ENCODE data around the gene BCAS3.

Gene BCAS3

DNA sequence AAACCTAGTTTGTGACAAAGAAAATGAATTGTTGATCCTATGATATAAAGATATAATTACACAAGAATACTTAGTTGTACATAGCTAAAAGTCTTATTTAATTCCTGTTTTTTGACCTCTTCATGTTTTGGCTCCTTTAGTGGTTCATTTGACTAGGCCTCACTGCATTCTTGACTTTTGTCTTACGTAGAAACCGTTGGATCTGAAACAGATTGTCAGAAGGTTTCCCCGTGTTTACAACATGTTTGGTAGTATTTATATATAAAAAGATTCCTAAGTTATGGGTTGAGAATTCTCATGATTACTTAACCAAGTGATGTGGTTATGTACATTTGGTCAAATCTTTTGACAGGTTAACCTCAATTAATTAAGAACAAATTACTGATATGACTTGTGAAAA, 162.8 kb downstream of the BCAS3 start:
- no peak for DNase-seq (ENCODE audit: low read depth in 2 of 2)
- no peak overlapping the region for H3K4me3 ChIP-seq (replicated peaks in 1 of 2; ENCODE audit: low read depth in 2 of 2, low read length in 2 of 2)
- TF ChIP-seq, protein P1, sequence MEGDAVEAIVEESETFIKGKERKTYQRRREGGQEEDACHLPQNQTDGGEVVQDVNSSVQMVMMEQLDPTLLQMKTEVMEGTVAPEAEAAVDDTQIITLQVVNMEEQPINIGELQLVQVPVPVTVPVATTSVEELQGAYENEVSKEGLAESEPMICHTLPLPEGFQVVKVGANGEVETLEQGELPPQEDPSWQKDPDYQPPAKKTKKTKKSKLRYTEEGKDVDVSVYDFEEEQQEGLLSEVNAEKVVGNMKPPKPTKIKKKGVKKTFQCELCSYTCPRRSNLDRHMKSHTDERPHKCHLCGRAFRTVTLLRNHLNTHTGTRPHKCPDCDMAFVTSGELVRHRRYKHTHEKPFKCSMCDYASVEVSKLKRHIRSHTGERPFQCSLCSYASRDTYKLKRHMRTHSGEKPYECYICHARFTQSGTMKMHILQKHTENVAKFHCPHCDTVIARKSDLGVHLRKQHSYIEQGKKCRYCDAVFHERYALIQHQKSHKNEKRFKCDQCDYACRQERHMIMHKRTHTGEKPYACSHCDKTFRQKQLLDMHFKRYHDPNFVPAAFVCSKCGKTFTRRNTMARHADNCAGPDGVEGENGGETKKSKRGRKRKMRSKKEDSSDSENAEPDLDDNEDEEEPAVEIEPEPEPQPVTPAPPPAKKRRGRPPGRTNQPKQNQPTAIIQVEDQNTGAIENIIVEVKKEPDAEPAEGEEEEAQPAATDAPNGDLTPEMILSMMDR (IDR thresholded peaks at IDR 0.05; ENCODE audit: low read depth, low read length), result no peak

DNA sequence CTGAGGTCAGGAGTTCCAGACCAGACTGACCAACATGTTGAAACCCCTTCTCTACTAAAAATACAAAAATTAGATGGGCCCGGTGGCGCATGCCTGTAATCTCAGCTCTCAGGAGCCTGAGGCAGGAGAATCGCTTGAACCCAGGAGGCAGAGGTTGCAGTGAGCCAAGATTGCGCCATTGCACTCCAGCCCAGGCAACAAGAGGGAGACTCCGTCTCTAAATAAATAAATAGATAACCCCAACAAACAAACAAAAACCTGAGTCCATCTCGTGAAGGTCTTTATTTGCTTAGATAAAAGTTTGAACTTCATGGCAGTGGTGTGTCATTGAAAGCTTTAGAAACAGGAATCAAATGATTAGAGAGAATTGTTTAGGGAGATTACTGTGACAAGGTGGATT, 167.4 kb downstream of the BCAS3 start:
- DNase-seq (ENCODE audit: low read depth in 2 of 2), result no peak
- TF ChIP-seq, protein P1 (IDR thresholded peaks at IDR 0.05; ENCODE audit: low read depth, low read length), result no peak
- H3K4me3 ChIP-seq (replicated peaks in 1 of 2; ENCODE audit: low read depth in 2 of 2, low read length in 2 of 2), result no peak overlapping the region

DNA sequence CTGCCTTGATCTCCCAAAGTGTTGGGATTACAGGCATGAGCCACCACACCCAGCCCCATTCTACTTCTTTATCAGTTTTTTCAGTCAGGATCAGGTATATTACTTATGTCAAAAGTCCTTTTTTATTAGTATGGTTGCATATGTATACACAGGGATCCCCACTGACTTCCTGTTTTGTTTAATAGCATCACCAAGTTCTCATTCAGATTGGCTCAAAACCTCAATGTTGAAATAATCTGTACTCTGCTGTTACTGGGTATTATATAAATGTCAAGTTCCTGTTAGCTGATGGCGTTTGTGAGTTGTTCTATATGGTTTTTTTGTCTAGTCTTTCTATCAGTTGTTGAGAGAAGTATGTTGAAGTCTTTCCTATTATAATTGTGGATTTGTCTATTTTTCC, 168.5 kb downstream of the BCAS3 start:
- TF ChIP-seq, protein P1 (IDR thresholded peaks at IDR 0.05; ENCODE audit: low read depth, low read length), result no peak
- no peak for DNase-seq (ENCODE audit: low read depth in 2 of 2)

DNA sequence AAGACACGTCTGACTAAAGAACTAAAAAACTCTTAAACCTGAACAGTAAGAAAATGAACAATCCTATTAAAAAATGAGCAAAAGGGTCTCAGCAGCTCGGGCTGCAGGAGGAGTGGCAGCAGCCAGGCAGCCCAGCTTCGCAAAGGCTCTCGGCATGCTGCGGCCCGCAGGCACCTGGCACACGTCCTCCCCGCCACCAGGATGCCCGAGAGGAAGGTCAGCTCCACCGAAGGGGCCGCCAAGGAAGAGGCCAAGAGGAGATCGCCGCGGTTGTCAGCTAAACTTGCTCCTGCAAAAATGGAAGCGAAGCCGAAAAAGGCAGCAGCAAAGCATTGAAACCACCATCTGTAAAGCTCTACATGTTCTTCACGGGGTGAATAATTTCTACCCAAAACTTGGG, 173.5 kb downstream of the BCAS3 start:
- TF ChIP-seq, protein P1 (IDR thresholded peaks at IDR 0.05; ENCODE audit: low read depth, low read length), result no peak
- DNase-seq (ENCODE audit: low read depth in 2 of 2), result no peak
- H3K4me3 ChIP-seq (replicated peaks in 1 of 2; ENCODE audit: low read depth in 2 of 2, low read length in 2 of 2), result no peak overlapping the region

More for the DNA sequence above, 168.5 kb downstream of the BCAS3 start:
- H3K4me3 ChIP-seq (replicated peaks in 1 of 2; ENCODE audit: low read depth in 2 of 2, low read length in 2 of 2), result no peak overlapping the region

DNA sequence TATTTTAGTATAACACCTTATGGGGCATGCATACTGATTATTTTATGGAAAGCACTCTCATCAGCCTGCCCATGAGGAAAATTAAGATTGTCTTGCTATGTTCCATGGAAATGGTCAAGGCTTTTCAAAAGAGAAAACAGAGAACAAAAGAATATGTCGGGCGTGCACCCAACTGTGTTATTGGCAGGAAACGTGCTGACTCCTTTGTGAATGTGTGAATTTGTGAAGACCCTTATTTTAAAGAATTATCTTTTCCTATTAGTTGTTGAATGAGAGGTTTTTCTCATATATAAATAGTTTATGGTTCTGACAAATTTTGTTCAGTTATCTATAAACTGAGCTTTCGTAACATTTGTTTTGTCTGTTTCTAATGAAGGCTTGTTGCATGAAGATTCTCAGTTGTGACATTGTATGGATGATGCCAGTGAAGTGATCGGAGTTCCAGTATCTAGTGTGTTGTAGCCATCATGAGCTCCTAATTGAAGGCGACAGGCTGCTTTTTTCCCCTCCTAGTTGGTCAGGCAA, 180.0 kb downstream of the BCAS3 start:
- no peak overlapping the region for H3K4me3 ChIP-seq (replicated peaks in 1 of 2; ENCODE audit: low read depth in 2 of 2, low read length in 2 of 2)
- no peak for DNase-seq (ENCODE audit: low read depth in 2 of 2)
- TF ChIP-seq, protein P1 (IDR thresholded peaks at IDR 0.05; ENCODE audit: low read depth, low read length), result no peak

DNA sequence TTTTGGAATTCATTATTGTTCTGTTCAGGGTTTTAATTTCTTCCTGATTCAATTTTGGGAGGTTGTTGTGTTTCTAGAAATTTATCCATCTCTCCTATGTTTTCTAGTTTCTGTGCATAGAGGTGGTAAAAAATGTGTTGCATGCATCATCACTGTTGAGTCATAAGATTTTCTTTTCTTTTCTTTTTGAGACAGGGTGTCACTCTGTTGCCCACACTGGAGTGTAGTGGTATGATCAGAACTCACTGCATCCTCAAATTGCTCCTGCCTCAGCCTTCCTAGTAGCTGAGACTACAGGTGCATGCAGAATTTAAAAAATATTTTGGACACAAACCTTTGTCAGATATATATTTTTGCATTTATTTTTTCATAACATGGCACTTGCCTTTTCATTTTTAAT, 184.8 kb downstream of the BCAS3 start:
- no peak overlapping the region for H3K4me3 ChIP-seq (replicated peaks in 1 of 2; ENCODE audit: low read depth in 2 of 2, low read length in 2 of 2)
- DNase-seq (ENCODE audit: low read depth in 2 of 2), result no peak
- TF ChIP-seq, protein P1 (IDR thresholded peaks at IDR 0.05; ENCODE audit: low read depth, low read length), result no peak
